CD14-positive monocyte (primary cell): Measurements from ENCODE around the gene BRF1. TPM values are rescaled to one million over a fixed set of nuclear protein-coding genes. Genes with fewer than 3 reads are reported as not detected.
A peak's percentile ranks its signal among the peaks of the same experiment; 100 is the strongest.

Experiments
- DNase-seq, 3 donors: peaks; one replicate each; pipeline ENCODE4 v3.0.0-alpha.2; 2011 to 2022
- H2AFZ ChIP-seq: 2 replicates; pipeline ENCODE4 v1.6.0; 2012; ENCODE audit warnings: mild to moderate bottlenecking, low read depth, low read length, inconsistent platforms; ENCODE audit not compliant: insufficient read depth, poor library complexity, severe bottlenecking
- H3K27ac ChIP-seq, 2 donors: 1 replicate in 1 of 2; 2 replicates in 1 of 2; pipeline ENCODE4 v1.5.1; 2012 to 2013; ENCODE audit warnings: low read length in 2 of 2, control low read depth in 1 of 2, inconsistent platforms in 1 of 2, low read depth in 1 of 2, mild to moderate bottlenecking in 1 of 2
- H3K27me3 ChIP-seq, 2 donors: one replicate each; pipeline versions ENCODE4 v1.6.0 to v1.6.1; 2011 to 2013; ENCODE audit warnings: low read length in 2 of 2; ENCODE audit not compliant: control insufficient read depth in 2 of 2, insufficient read depth in 2 of 2
- H3K36me3 ChIP-seq, 2 donors: replicated peaks in 1 of 2; 1 replicate in 1 of 2; 2 replicates in 1 of 2; pipeline versions ENCODE4 v1.5.1 to v1.6.1; 2012 to 2013; ENCODE audit warnings: low read length in 2 of 2, control low read depth in 1 of 2, inconsistent platforms in 1 of 2, mild to moderate bottlenecking in 1 of 2; ENCODE audit not compliant: insufficient read depth in 2 of 2, control insufficient read depth in 1 of 2
- H3K4me1 ChIP-seq, 2 donors: 1 replicate in 1 of 2; 2 replicates in 1 of 2; pipeline versions ENCODE4 v1.5.1 to v1.6.1; 2012 to 2013; ENCODE audit warnings: low read length in 2 of 2, control low read depth in 1 of 2, inconsistent platforms in 1 of 2, mild to moderate bottlenecking in 1 of 2, moderate library complexity in 1 of 2; ENCODE audit not compliant: insufficient read depth in 2 of 2, control insufficient read depth in 1 of 2
- H3K4me2 ChIP-seq: replicated peaks from 2 replicates; pipeline ENCODE3; 2012; ENCODE audit warnings: low read length, moderate library complexity, mild to moderate bottlenecking; ENCODE audit not compliant: poor library complexity, severe bottlenecking; ENCODE audit errors: extremely low read depth
- H3K4me3 ChIP-seq, 3 experiments: fragments of 200-600 bp in 1 of 3; sonication (generic) in 1 of 3; replicated peaks in 1 of 3; 1 replicate in 2 of 3; 2 replicates in 1 of 3; pipeline ENCODE4 v1.5.1; 2011 to 2013; ENCODE audit warnings: low read length in 3 of 3, mild to moderate bottlenecking in 3 of 3, control low read depth in 2 of 3, low read depth in 2 of 3, inconsistent platforms in 1 of 3, moderate library complexity in 1 of 3
- H3K79me2 ChIP-seq: 2 replicates; pipeline ENCODE4 v1.6.0; 2012; ENCODE audit warnings: mild to moderate bottlenecking, control low read depth, inconsistent platforms, low read length, moderate library complexity; ENCODE audit not compliant: insufficient read depth
- H3K9ac ChIP-seq: 2 replicates; pipeline ENCODE4 v1.6.0; 2017; ENCODE audit warnings: low read length, mild to moderate bottlenecking; ENCODE audit not compliant: insufficient read depth, poor library complexity, severe bottlenecking
- H3K9me3 ChIP-seq, 2 donors: replicated peaks in 1 of 2; 1 replicate in 1 of 2; 2 replicates in 1 of 2; pipeline versions ENCODE4 v1.5.1 to v1.6.1; 2012 to 2013; ENCODE audit warnings: low read length in 2 of 2, control low read depth in 1 of 2; ENCODE audit not compliant: control insufficient read depth in 1 of 2, insufficient read depth in 1 of 2
- H4K20me1 ChIP-seq: 2 replicates; pipeline ENCODE4 v1.6.0; 2012; ENCODE audit warnings: mild to moderate bottlenecking, low read length, control low read depth, moderate library complexity; ENCODE audit not compliant: insufficient read depth
- H3K27ac Mint-ChIP-seq, 7 donors: one replicate each; pipeline ENCODE4 v1.8.0; 2020; ENCODE audit warnings: mild to moderate bottlenecking in 7 of 7, mixed read lengths in 7 of 7, moderate library complexity in 6 of 7, inconsistent platforms in 2 of 7
- H3K27me3 Mint-ChIP-seq, 3 donors: one replicate each; pipeline ENCODE4 v1.8.0; 2021 to 2022; ENCODE audit warnings: low read depth in 3 of 3, mild to moderate bottlenecking in 3 of 3, mixed read lengths in 3 of 3, moderate library complexity in 3 of 3, inconsistent platforms in 1 of 3
- H3K36me3 Mint-ChIP-seq, 2 donors: one replicate each; pipeline ENCODE4 v1.8.0; 2020; ENCODE audit warnings: mixed read lengths in 2 of 2, inconsistent platforms in 1 of 2, mild to moderate bottlenecking in 1 of 2
- H3K4me1 Mint-ChIP-seq: one replicate; pipeline ENCODE4 v1.8.0; 2020; ENCODE audit warnings: mild to moderate bottlenecking, mixed read lengths
- H3K4me3 Mint-ChIP-seq, 2 donors: one replicate each; pipeline ENCODE4 v1.8.0; 2020; ENCODE audit warnings: mild to moderate bottlenecking in 2 of 2, mixed read lengths in 2 of 2, moderate library complexity in 1 of 2
- H3K9me3 Mint-ChIP-seq, 7 donors: one replicate each; pipeline ENCODE4 v1.8.0; 2020 to 2022; ENCODE audit warnings: mixed read lengths in 7 of 7, mild to moderate bottlenecking in 6 of 7, moderate library complexity in 6 of 7, inconsistent platforms in 2 of 7
- WGBS: methylation state at CpG from one replicate; pipeline ENCODE4 v1.1.5; 2013; ENCODE audit warnings: missing lambda C conversion rate; ENCODE audit not compliant: insufficient coverage; 5-methylcytosine and 5-hydroxymethylcytosine counted together
- intact Hi-C, 2 donors: fragments of 100-400 bp; cut with micrococcal nuclease; formaldehyde crosslinking; loops; one replicate each; pipeline versions ENCODE4 v1.15.0 to v1.15.1; 2023
- polyA plus RNA-seq, 3 donors: library from polyadenylated mRNA; depleted of rRNA in 1 of 3; unstranded in 2 of 3; stranded (reverse) in 1 of 3; fragments of 300-500 nt in 2 of 3; fragments of >200 nt in 1 of 3; fragmentation: Illumina TruSeq in 2 of 3; gene quantifications; 1 replicate in 2 of 3; 2 replicates in 1 of 3; pipeline ENCODE4 v1.2.3, GENCODE V29; 2012 to 2021
- TF ChIP-seq, protein P1 (sequence below): fragments of 200-600 bp; IDR thresholded peaks from one replicate; pipeline ENCODE4 v1.8.0; 2022; ENCODE audit warnings: antibody characterized with exemption, mild to moderate bottlenecking

Gene BRF1
- polyA plus RNA-seq, 3 donors = 2.3 to 20.5 (median 2.5) TPM

DNA sequence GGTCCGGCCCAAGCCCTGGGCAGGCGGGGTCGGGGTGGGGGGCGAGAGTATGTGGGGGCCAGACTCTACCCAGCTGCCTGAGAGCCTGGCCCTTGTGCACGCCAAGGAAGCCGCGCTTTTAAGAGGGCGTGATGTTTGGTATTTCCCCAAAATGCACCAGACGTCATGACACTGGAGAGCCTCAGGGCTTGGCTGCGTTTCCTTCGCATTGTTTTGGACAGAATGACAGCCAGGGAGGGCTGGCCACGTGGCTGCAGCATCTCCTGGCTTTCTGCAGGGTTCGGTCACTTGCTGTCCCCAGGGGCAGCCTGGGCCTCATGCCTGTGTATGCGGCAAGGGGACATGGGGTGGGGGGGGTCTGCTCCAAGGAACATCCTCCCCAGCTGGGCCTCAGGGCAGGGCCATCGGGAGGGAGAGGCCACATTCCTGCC is 103.6 kb downstream of the BRF1 start:
- no peak overlapping the region for H2AFZ ChIP-seq
- peaks cover 66 to 90% (median 71%) of the 10 kb centered on the region in 3 donors for H3K27me3 Mint-ChIP-seq
- peak overlapping the region in 1 of 2 donors; percentile 48 for H3K4me3 Mint-ChIP-seq
- no peak overlapping the region for H3K4me2 ChIP-seq
- H3K27ac Mint-ChIP-seq = no peak overlapping the region
- no peaks in the 10 kb centered on the region for H3K36me3 Mint-ChIP-seq
- intact Hi-C loops = no loop called here
- H3K4me1 ChIP-seq = peaks cover 13 to 26% of the 10 kb centered on the region in 2 donors
- DNase-seq = peak; percentile 13 to 58 (median 27)
- H3K27ac ChIP-seq = no peak overlapping the region
- H3K9me3 Mint-ChIP-seq = peaks cover 0 to 4% (median 0%) of the 10 kb centered on the region in 7 donors
- no peaks in the 10 kb centered on the region for H3K79me2 ChIP-seq
- peaks cover 0 to 4% of the 10 kb centered on the region in 2 donors for H3K9me3 ChIP-seq
- H3K9ac ChIP-seq = no peak overlapping the region
- WGBS = 6% methylated on average over 12 of the region's 15 CpGs
- peaks cover 19 to 94% of the 10 kb centered on the region in 2 donors for H3K27me3 ChIP-seq
- H3K4me1 Mint-ChIP-seq = peaks cover 19% of the 10 kb centered on the region
- TF ChIP-seq, protein P1, sequence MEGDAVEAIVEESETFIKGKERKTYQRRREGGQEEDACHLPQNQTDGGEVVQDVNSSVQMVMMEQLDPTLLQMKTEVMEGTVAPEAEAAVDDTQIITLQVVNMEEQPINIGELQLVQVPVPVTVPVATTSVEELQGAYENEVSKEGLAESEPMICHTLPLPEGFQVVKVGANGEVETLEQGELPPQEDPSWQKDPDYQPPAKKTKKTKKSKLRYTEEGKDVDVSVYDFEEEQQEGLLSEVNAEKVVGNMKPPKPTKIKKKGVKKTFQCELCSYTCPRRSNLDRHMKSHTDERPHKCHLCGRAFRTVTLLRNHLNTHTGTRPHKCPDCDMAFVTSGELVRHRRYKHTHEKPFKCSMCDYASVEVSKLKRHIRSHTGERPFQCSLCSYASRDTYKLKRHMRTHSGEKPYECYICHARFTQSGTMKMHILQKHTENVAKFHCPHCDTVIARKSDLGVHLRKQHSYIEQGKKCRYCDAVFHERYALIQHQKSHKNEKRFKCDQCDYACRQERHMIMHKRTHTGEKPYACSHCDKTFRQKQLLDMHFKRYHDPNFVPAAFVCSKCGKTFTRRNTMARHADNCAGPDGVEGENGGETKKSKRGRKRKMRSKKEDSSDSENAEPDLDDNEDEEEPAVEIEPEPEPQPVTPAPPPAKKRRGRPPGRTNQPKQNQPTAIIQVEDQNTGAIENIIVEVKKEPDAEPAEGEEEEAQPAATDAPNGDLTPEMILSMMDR = no peak
- H3K36me3 ChIP-seq = no peaks in the 10 kb centered on the region
- H4K20me1 ChIP-seq = no peaks in the 10 kb centered on the region
- no peak overlapping the region for H3K4me3 ChIP-seq

DNA sequence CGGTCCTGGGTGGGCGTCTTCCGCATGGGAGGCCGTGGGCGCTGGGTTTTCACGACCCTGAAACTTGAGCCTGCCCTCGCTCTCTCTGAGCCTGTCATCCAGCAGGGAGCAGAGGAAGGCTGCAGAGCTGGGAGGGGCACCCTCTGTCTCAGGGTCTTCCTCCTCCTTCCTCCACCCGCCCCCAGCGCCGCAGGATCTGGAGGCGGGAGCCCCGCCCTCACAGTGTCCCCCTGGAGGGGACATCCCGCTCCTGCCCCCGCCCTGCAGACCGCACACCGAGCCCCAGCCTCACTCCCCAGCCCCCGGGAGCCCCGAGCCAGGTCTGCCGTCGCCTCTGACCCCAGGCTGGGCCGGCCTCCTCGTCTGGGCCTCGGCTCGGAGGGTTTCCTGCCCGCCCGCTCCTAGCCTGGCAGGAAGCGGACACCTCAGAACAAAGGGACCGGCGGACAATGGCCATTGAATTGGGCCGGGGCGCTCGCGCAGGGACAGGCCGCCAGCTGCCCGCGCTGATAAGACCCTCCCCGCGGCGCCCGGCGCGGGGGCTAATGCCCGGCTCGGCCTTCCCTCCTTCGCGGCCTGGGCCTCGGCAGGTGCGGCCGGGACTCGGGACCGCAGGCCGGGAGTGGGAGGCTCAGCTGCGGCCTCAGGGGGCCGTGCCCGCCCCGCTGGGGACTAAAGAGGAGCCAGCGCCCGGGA is 104.4 kb downstream of the BRF1 start:
- no peak overlapping the region for H3K27ac ChIP-seq
- TF ChIP-seq, protein P1 = no peak
- H3K9me3 ChIP-seq = peaks cover 0 to 4% of the 10 kb centered on the region in 2 donors
- H3K27me3 Mint-ChIP-seq = peaks cover 66 to 89% (median 67%) of the 10 kb centered on the region in 3 donors
- H2AFZ ChIP-seq = no peak overlapping the region
- H3K27ac Mint-ChIP-seq = no peak overlapping the region
- H3K4me1 Mint-ChIP-seq = peaks cover 11% of the 10 kb centered on the region
- DNase-seq = no peak
- peaks cover 0 to 4% (median 0%) of the 10 kb centered on the region in 7 donors for H3K9me3 Mint-ChIP-seq
- no peaks in the 10 kb centered on the region for H3K79me2 ChIP-seq
- intact Hi-C loops = no loop called here
- no peaks in the 10 kb centered on the region for H4K20me1 ChIP-seq
- H3K9ac ChIP-seq = no peak overlapping the region
- no peak overlapping the region for H3K4me3 Mint-ChIP-seq
- no peaks in the 10 kb centered on the region for H3K36me3 ChIP-seq
- H3K36me3 Mint-ChIP-seq = no peaks in the 10 kb centered on the region
- peaks cover 19 to 86% of the 10 kb centered on the region in 2 donors for H3K27me3 ChIP-seq
- H3K4me3 ChIP-seq = no peak overlapping the region
- H3K4me2 ChIP-seq = no peak overlapping the region
- peaks cover 5 to 18% of the 10 kb centered on the region in 2 donors for H3K4me1 ChIP-seq
- WGBS = 2% methylated on average over 52 of the region's 58 CpGs
